Activated CD8-positive, alpha-beta memory T cell treated with anti-CD3 and anti-CD28 coated beads for 1 hour (primary cell): ENCODE results near the gene HIRA.

Source experiments
- DNase-seq, 2 donors: peaks; one replicate each; pipeline ENCODE4 v3.0.0-alpha.2; 2020; ENCODE audit warnings: low read depth in 1 of 2; ENCODE audit errors: extremely low read depth in 1 of 2

Gene HIRA

GRCh38 chr22:19358195-19358594 lies 73.3 kb downstream of the HIRA start:
- DNase-seq, result no peak

- no peak for DNase-seq
Measured at GRCh38 chr22:19357270-19358105, 74.0 kb downstream of the HIRA start.

- DNase-seq, result no peak
Measured at GRCh38 chr22:19356708-19357269, 74.7 kb downstream of the HIRA start.

GRCh38 chr22:19355413-19356157 lies 75.9 kb downstream of the HIRA start:
- no peak for DNase-seq

- no peak for DNase-seq
Measured at GRCh38 chr22:19354201-19354600, 77.3 kb downstream of the HIRA start.

DNA sequence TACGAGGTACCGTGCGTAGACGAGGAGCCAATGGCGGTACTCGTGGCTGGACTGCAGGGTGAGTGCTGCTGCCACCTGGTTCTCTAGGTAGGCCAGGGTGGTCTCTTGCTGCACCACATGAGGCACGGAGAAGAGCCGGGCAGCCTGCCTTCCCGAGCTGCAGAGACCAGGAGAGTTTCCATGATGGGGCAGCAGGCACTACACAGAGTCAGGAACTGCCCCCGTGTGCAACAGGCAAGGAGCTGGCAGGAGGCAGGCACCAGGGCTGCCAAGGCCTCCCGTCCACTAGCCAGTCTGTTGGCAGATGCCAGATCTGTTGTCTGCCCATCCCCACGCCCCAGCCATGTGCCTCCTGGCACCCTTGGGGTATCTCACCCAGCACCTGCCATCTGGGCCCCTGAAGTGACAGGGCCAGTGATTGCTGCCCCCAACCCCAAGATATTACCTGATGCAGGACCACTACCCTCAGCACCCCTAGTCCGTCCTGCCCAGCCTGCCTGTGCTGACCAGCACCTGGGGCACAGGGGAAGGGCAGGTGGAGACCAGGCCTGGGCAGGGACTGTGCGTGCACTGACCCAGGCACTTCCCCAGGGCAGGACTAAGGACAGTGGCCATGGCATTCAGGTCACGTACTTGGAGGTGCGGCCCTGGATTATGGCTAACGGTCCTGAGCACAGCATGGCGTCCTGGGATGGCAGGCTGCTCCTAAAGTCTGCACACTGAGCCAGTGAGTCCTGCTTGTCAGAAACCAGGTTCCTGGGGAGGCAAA lies 78.0 kb downstream of the HIRA start:
- no peak for DNase-seq

GRCh38 chr22:19352766-19353165 lies 78.8 kb downstream of the HIRA start:
- no peak for DNase-seq

- DNase-seq, result no peak
Measured at GRCh38 chr22:19352217-19352616, 79.3 kb downstream of the HIRA start.

DNA sequence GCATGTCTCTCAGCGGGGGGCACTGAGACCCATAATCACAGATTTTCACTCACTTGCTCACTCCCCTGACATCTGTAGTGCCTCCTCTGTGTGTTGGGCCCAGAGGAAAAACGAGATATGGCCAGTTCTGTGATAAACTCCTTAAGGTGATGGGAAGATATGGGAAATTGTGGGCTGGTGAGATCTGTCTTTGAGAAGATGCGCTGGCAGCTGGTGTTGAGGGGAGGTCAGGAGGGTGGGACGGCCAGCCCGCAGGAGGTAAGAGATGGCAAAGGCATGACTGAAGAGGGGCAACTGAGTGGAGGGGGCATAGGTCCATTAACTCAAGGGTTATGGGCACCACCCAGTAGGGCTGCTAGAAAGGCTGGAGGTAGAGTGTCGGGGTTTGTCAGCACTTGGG lies 79.9 kb downstream of the HIRA start:
- no peak for DNase-seq

DNA sequence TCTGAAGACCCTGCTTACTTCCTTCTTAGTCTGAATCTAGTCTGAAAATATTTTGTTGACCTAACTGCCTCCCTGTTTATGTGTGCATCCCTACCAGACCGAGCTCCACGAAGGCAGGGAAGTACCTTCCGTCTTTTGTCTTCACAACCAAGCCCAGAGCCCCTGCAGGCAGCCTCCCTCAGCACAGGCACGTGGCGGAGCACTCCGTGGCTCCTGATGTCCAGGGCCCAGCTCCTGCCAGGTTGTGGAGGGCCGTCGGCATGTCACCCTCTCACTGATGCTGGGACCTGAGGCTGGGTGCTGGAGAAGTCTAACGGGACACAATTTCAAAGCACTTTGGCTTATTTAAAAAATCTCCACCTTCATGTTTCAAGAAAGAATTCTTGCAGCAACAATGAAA lies 80.6 kb downstream of the HIRA start:
- no peak for DNase-seq

DNA sequence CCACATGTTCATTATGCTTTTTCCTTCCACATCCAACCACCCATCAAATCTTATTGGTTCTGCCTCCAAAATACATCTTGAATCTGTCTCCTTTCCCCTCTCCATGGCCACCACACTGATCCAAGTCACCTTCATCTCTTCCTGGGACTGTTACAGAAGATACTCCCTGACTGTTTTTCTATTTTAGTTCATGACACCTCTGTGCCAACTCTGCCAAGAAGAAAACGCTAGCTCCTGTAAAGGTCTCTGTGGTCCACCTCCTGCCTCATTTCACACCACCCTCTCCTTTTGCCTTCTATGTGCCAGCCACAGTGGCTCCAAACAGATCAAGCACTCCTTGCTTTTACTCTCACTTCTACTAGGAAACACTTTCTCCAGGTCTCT lies 81.1 kb downstream of the HIRA start:
- DNase-seq, result no peak

- no peak for DNase-seq
Measured at GRCh38 chr22:19349778-19350475, 81.6 kb downstream of the HIRA start.

GRCh38 chr22:19346677-19347265 lies 84.8 kb downstream of the HIRA start:
- DNase-seq, result no peak

DNA sequence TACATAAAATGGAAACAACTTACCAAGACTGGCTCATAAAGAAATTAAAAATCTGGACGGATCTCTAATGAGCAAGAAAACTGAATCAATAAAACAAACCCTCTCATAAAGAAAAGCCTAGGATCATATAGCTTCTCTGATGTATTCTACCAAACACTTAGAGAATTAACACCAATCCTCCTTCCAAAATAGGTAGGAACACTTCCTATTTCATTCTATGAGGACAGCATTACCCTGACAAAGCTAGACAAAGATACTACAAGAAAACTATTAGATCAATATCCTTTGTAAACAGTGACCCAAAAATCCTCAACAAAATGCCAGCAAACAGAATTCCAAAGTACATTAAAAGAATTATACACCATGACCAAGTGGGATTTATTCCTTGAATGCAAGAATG lies 87.1 kb downstream of the HIRA start:
- no peak for DNase-seq

- no peak for DNase-seq
Measured at GRCh38 chr22:19343470-19343869, 88.1 kb downstream of the HIRA start.

DNA sequence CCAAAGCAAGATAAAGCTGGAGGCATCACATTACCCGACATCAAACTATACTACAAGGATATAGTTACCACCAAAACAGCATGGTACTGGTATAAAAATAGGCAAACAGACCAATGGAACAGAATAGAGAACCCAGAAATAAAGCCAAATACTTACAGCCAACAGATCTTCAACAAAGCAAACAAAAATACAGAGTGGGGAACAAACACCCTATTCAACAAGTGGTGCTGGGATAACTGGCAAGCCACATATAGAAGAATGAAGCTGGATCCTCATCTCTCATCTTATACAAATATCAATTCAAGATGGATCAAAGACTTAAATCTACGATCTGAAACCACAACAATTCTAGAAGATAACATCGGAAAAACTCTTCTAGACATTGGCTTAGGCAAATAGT lies 90.0 kb downstream of the HIRA start:
- no peak for DNase-seq

- DNase-seq, result no peak
Measured at GRCh38 chr22:19337137-19337536, 94.4 kb downstream of the HIRA start.

DNA sequence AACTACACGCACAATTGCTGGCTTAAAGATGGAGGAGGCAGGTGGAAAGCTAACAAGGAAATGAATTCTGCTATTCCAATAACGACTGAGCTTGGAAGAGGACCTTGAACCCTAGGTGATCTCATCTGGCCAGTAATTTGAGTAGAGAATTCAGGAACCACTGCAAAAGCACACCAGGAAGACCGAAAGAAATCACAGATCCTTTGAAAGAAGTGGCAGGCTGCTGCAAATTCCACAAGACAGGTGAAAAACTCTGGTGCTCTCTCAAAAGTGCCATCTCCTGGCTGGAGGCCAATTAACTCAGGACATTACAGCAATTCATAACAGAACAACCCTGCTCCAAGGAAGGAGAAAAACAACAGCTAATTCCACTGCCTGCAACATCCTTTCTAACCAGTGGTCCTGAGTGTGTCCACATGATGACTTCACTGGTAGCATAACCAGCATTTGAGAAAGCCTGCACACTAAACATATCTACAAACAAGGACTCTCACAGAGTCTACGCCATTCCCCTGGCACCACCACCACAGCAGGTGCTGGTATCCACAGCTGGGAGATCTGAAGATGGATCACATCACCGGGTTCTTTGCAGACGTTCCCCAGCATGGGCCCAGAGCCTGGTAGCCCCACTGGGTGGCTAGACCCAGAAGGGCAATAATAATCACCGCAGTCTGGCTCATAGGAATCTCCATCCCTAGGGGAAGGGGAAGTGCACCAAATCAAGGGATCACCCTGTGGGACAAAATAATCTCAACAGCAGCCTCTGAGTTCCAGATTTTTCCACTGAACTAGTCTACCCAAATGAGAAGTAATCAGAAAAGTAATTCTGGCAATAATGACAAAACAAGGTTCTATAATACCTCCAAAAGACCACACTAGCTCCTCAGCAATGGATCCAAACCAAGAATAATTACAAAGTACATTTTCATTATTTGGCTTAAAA lies 95.1 kb downstream of the HIRA start:
- DNase-seq, result no peak

GRCh38 chr22:19331975-19332374 lies 99.6 kb downstream of the HIRA start:
- no peak for DNase-seq
